IMR-90 (cell line): ENCODE data around the gene FBXW11. TPM values are rescaled to one million over a fixed set of nuclear protein-coding genes. Genes with fewer than 3 reads are reported as not detected.

Source experiments
- ATAC-seq: fragments of 200-7000 bp; cut with Tn5 transposase; 2 replicates; pipeline ENCODE4 v1.9.1; 2020; ENCODE audit warnings: low read depth, mild to moderate bottlenecking, moderate library complexity
- BruUV-seq: library from RNA; stranded (reverse); fragments of 400-500 nt; replicated peaks from 2 replicates; lab custom pipeline; 2021; lab: Mats Ljungman, UMichigan
- CTCF ChIA-PET: fragments of 300-600 bp; formaldehyde crosslinking; extraction: SDS; loops from one replicate; lab custom pipeline; 2021; ENCODE audit warnings: antibody characterized with exemption; lab: Yijun Ruan, JAX
- POLR2A ChIA-PET: fragments of 300-600 bp; sonication (Branson Sonifier 250); formaldehyde crosslinking; loops from one replicate; lab custom pipeline; 2022; ENCODE audit warnings: antibody characterized with exemption; ENCODE audit not compliant: unreplicated experiment; lab: Charles Lee
- DNase-seq: peaks from one replicate; pipeline ENCODE4 v3.0.0; 2013
- H2AFZ ChIP-seq: replicated peaks from 2 replicates; pipeline ENCODE3; 2013; ENCODE audit warnings: low read length, mild to moderate bottlenecking; ENCODE audit not compliant: poor library complexity
- H2AK5ac ChIP-seq: 2 replicates; pipeline ENCODE4 v1.6.1; 2013; ENCODE audit warnings: low read depth, low read length, inconsistent platforms
- H2AK9ac ChIP-seq: replicated peaks from 2 replicates; pipeline ENCODE3; 2013; ENCODE audit warnings: mild to moderate bottlenecking, low read depth, low read length, moderate library complexity; ENCODE audit not compliant: poor library complexity
- H2BK120ac ChIP-seq: 2 replicates; pipeline ENCODE4 v1.6.1; 2013; ENCODE audit warnings: low read depth, low read length, inconsistent platforms
- H2BK15ac ChIP-seq: 3 replicates; pipeline ENCODE4 v1.6.1; 2013; ENCODE audit warnings: low read depth, low read length, inconsistent platforms
- H2BK20ac ChIP-seq: 2 replicates; pipeline ENCODE4 v1.6.1; 2013; ENCODE audit warnings: low read depth, mild to moderate bottlenecking, inconsistent platforms, low read length, moderate library complexity
- H2BK5ac ChIP-seq: 2 replicates; pipeline ENCODE4 v1.6.1; 2013; ENCODE audit warnings: mild to moderate bottlenecking, low read depth, low read length, inconsistent platforms; ENCODE audit not compliant: poor library complexity, severe bottlenecking
- H3K14ac ChIP-seq: replicated peaks from 2 replicates; pipeline ENCODE4 v1.6.1; 2013; ENCODE audit warnings: low read depth, low read length, inconsistent platforms
- H3K18ac ChIP-seq: 2 replicates; pipeline ENCODE4 v1.6.1; 2013; ENCODE audit warnings: low read depth, low read length, control low read depth
- H3K23ac ChIP-seq: 2 replicates; pipeline ENCODE4 v1.6.1; 2013; ENCODE audit warnings: low read depth, low read length, inconsistent platforms
- H3K27ac ChIP-seq: 2 replicates; pipeline ENCODE4 v1.5.1; 2013; ENCODE audit warnings: mild to moderate bottlenecking, control low read depth, low read length; ENCODE audit not compliant: insufficient read depth
- H3K27me3 ChIP-seq: 2 replicates; pipeline ENCODE4 v1.6.1; 2013; ENCODE audit warnings: low read length; ENCODE audit not compliant: control insufficient read depth, insufficient read depth
- H3K36me3 ChIP-seq: 2 replicates; pipeline ENCODE4 v1.6.1; 2013; ENCODE audit warnings: low read length, mixed read lengths; ENCODE audit not compliant: control insufficient read depth, insufficient read depth
- H3K4ac ChIP-seq: 2 replicates; pipeline ENCODE4 v1.6.1; 2013; ENCODE audit warnings: low read depth, low read length, inconsistent platforms
- H3K4me1 ChIP-seq: 2 replicates; pipeline ENCODE4 v1.6.1; 2013; ENCODE audit warnings: low read length, mixed read lengths; ENCODE audit not compliant: control insufficient read depth, insufficient read depth
- H3K4me2 ChIP-seq: 2 replicates; pipeline ENCODE4 v1.6.1; 2013; ENCODE audit warnings: low read depth, mild to moderate bottlenecking, control low read depth, low read length, moderate library complexity
- H3K4me3 ChIP-seq: 2 replicates; pipeline ENCODE4 v1.5.1; 2013; ENCODE audit warnings: low read depth, mild to moderate bottlenecking, control low read depth, low read length, moderate library complexity; ENCODE audit not compliant: insufficient read depth
- H3K56ac ChIP-seq: 2 replicates; pipeline ENCODE4 v1.6.1; 2013; ENCODE audit warnings: low read length, inconsistent platforms; ENCODE audit not compliant: insufficient read depth; ENCODE audit errors: extremely low read depth
- H3K79me1 ChIP-seq, 2 experiments: 2 replicates each; pipeline ENCODE4 v1.6.1; 2013; ENCODE audit warnings: low read length in 2 of 2, inconsistent platforms in 1 of 2, low read depth in 1 of 2
- H3K9ac ChIP-seq: 2 replicates; pipeline ENCODE4 v1.6.1; 2013; ENCODE audit warnings: low read depth, low read length, control low read depth
- H3K9me1 ChIP-seq: 2 replicates; pipeline ENCODE4 v1.6.1; 2013; ENCODE audit warnings: low read length, inconsistent platforms; ENCODE audit not compliant: insufficient read depth
- H3K9me3 ChIP-seq: 2 replicates; pipeline ENCODE4 v1.6.1; 2013; ENCODE audit warnings: low read length; ENCODE audit not compliant: control insufficient read depth, insufficient read depth
- H4K20me1 ChIP-seq: 2 replicates; pipeline ENCODE4 v1.6.1; 2013; ENCODE audit warnings: low read length, inconsistent platforms; ENCODE audit not compliant: insufficient read depth
- H4K5ac ChIP-seq: 2 replicates; pipeline ENCODE4 v1.6.1; 2013; ENCODE audit warnings: mild to moderate bottlenecking, low read depth, low read length, control low read depth
- H4K8ac ChIP-seq, 2 experiments: 2 replicates each; pipeline ENCODE4 v1.6.1; 2013; ENCODE audit warnings: low read depth in 2 of 2, low read length in 2 of 2, control low read depth in 1 of 2, inconsistent platforms in 1 of 2
- H4K91ac ChIP-seq: 2 replicates; pipeline ENCODE4 v1.6.1; 2013; ENCODE audit warnings: low read depth, low read length, inconsistent platforms; ENCODE audit not compliant: insufficient read depth
- MAZ ChIP-seq: IDR thresholded peaks from 2 replicates; pipeline ENCODE4 v1.6.1; 2012; ENCODE audit warnings: low read depth, mild to moderate bottlenecking, low read length, improper control_type of control experiment, moderate library complexity, borderline replicate concordance
- MXI1 ChIP-seq: IDR thresholded peaks from 2 replicates; pipeline ENCODE4 v1.6.1; 2012; ENCODE audit warnings: low read depth, mild to moderate bottlenecking, low read length, moderate library complexity, borderline replicate concordance
- NFE2L2 ChIP-seq: fragments of 150-350 bp; IDR thresholded peaks from 2 replicates; pipeline ENCODE4 v1.6.1; 2016; ENCODE audit warnings: low read depth, mild to moderate bottlenecking, low read length
- RAD21 ChIP-seq: IDR thresholded peaks from 2 replicates; pipeline ENCODE4 v1.6.1; 2012; ENCODE audit warnings: low read length, improper control_type of control experiment
- SMC3 ChIP-seq: fragments of 150-350 bp; IDR thresholded peaks from 2 replicates; pipeline ENCODE4 v1.6.1; 2016; ENCODE audit warnings: low read depth, mild to moderate bottlenecking, antibody characterized with exemption, low read length, moderate library complexity
- WGBS, 2 experiments: methylation state at CpG; one replicate each; pipeline versions ENCODE4 v1.1.5 to v1.1.7; 2013; ENCODE audit warnings: missing lambda C conversion rate in 2 of 2; ENCODE audit not compliant: insufficient read length in 1 of 2; ENCODE audit errors: extremely low coverage in 2 of 2; 5-methylcytosine and 5-hydroxymethylcytosine counted together
- dilution Hi-C: fragments of 300-500 bp; cut with HindIII; formaldehyde crosslinking; loops from one replicate; pipeline ENCODE4 v1.14.3; 2018; ENCODE audit warnings: low sequenced_read_pairs; ENCODE audit not compliant: unreplicated experiment
- in situ Hi-C: fragments of 300-500 bp; cut with MboI; formaldehyde crosslinking; loops from 3 replicates; pipeline ENCODE4 v1.14.3; 2019; ENCODE audit warnings: low sequenced_read_pairs, inconsistent platforms, mixed read lengths
- intact Hi-C: fragments of 100-400 bp; cut with micrococcal nuclease; formaldehyde crosslinking; loops from 2 replicates; pipeline ENCODE4 v1.10.0; 2022
- polyA plus RNA-seq, 3 experiments: library from polyadenylated mRNA; depleted of rRNA; stranded (reverse); fragments of >200 nt; gene quantifications; 2 replicates each; pipeline ENCODE4 v1.2.3, GENCODE V29; 2012; ENCODE audit warnings: low replicate concordance in 1 of 3
- total RNA-seq: library from RNA; depleted of rRNA; stranded (reverse); fragments of >200 nt; gene quantifications from 2 replicates; pipeline ENCODE4 v1.2.3, GENCODE V29; 2012
- TF ChIP-seq, protein P1 (sequence below): conservative IDR thresholded peaks from 2 replicates; pipeline ENCODE4 v1.5.1; 2012; ENCODE audit warnings: mild to moderate bottlenecking, low read depth, low read length, improper control_type of control experiment

Gene FBXW11
- total and polyA plus RNA-seq, 2 of the 4 experiments (the other 2 are of a cell fraction), result 34.3 to 97.1 TPM

- WGBS, 2 experiments, result 90% methylated on average over 2 of the region's 7 CpGs; no CpG with 5 or more reads in 1 of the 2 experiments
- H3K18ac ChIP-seq, result no peak overlapping the region
- no peak overlapping the region for H3K4me3 ChIP-seq
- dilution Hi-C loops, result no loop called here
- H3K36me3 ChIP-seq, result peaks cover 2% of the 10 kb centered on the region; the same call in 1 of the 2 replicates
- H2BK20ac ChIP-seq, result no peak overlapping the region
- no peaks in the 10 kb centered on the region for H3K27me3 ChIP-seq
- no TSS peak for BruUV-seq
- H4K20me1 ChIP-seq, result no peaks in the 10 kb centered on the region
- no peak overlapping the region for H2BK5ac ChIP-seq
- no peak overlapping the region for H3K27ac ChIP-seq
- CTCF ChIA-PET, result no interaction called here
- intact Hi-C loops, result no loop called here
- peaks cover 10% of the 10 kb centered on the region; the same call in 1 of the 2 replicates for H3K9me1 ChIP-seq
- no peak for ATAC-seq
- H3K14ac ChIP-seq, result no peak overlapping the region
- no peak overlapping the region for H2AK9ac ChIP-seq
- H4K91ac ChIP-seq, result no peak overlapping the region
- no peak overlapping the region for H3K4me2 ChIP-seq
- no peak overlapping the region for H2BK15ac ChIP-seq
- 0 out of 2 replicates have a peak, but pooled peaks have one; percentile 7 for TF ChIP-seq SMC3
- TF ChIP-seq NFE2L2, result no peak
- TF ChIP-seq MAZ, result no peak
- TF ChIP-seq, protein P1, sequence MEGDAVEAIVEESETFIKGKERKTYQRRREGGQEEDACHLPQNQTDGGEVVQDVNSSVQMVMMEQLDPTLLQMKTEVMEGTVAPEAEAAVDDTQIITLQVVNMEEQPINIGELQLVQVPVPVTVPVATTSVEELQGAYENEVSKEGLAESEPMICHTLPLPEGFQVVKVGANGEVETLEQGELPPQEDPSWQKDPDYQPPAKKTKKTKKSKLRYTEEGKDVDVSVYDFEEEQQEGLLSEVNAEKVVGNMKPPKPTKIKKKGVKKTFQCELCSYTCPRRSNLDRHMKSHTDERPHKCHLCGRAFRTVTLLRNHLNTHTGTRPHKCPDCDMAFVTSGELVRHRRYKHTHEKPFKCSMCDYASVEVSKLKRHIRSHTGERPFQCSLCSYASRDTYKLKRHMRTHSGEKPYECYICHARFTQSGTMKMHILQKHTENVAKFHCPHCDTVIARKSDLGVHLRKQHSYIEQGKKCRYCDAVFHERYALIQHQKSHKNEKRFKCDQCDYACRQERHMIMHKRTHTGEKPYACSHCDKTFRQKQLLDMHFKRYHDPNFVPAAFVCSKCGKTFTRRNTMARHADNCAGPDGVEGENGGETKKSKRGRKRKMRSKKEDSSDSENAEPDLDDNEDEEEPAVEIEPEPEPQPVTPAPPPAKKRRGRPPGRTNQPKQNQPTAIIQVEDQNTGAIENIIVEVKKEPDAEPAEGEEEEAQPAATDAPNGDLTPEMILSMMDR, result peak; percentile 39
- TF ChIP-seq RAD21, result peak; percentile 35
- TF ChIP-seq MXI1, result no peak
- in situ Hi-C loops, result loop anchor here (25.0 kb wide), 1 partner anchor 421 kb away; no protein-coding TSS in a partner anchor
- H4K8ac ChIP-seq, result no peak overlapping the region
- no peak overlapping the region for H3K4ac ChIP-seq
- H2AK5ac ChIP-seq, result no peak overlapping the region
- no peaks in the 10 kb centered on the region for H3K9me3 ChIP-seq
- H3K9ac ChIP-seq, result no peak overlapping the region
- peaks cover 10 to 13% of the 10 kb centered on the region in 2 experiments; a peak in 3 of 4 replicates for H3K79me1 ChIP-seq
- no peak for DNase-seq
- H3K4me1 ChIP-seq, result no peaks in the 10 kb centered on the region; the same call in 1 of the 2 replicates
- H3K23ac ChIP-seq, result no peak overlapping the region
- POLR2A ChIA-PET, result no interaction called here
- H3K56ac ChIP-seq, result no peak overlapping the region
- no peak overlapping the region for H4K5ac ChIP-seq
- no peak overlapping the region for H2BK120ac ChIP-seq
- peak overlapping the region; percentile 10 for H2AFZ ChIP-seq
These were observed 148.1 kb downstream of the FBXW11 start for GRCh38 chr5:171858303-171858702.
